Sigmoid colon (tissue), 7 donors: Measurements from ENCODE around the gene HOXA13. TPM values are rescaled to one million over a fixed set of nuclear protein-coding genes. Genes with fewer than 3 reads are reported as not detected.

Source experiments
- DNase-seq: peaks from one replicate; pipeline ENCODE4 v3.0.0-alpha.2; 2019
- H3K27ac ChIP-seq, 4 donors: fragments of 200-600 bp; sonication (generic); one replicate each; pipeline ENCODE4 v1.5.1; 2016 to 2019; ENCODE audit warnings: mild to moderate bottlenecking in 1 of 4
- H3K27me3 ChIP-seq, 3 donors: fragments of 200-600 bp; sonication (generic); one replicate each; pipeline ENCODE4 v1.5.1; 2019; ENCODE audit warnings: mild to moderate bottlenecking in 1 of 3
- H3K36me3 ChIP-seq, 4 donors: fragments of 200-600 bp; sonication (generic); one replicate each; pipeline ENCODE4 v1.5.1; 2016 to 2019
- H3K4me1 ChIP-seq, 4 donors: fragments of 200-600 bp; sonication (generic); one replicate each; pipeline ENCODE4 v1.5.1; 2017 to 2019
- H3K4me3 ChIP-seq, 4 donors: fragments of 200-600 bp; sonication (generic); one replicate each; pipeline ENCODE4 v1.5.1; 2017 to 2019; ENCODE audit warnings: mild to moderate bottlenecking in 2 of 4, moderate library complexity in 1 of 4
- H3K9me3 ChIP-seq, 4 donors: fragments of 200-600 bp in 3 of 4; sonication (generic) in 3 of 4; one replicate each; pipeline versions ENCODE4 v1.5.1 to v1.6.1; 2013 to 2019
- CTCF ChIP-seq, 4 experiments: fragments of 450-650 bp in 3 of 4; fragments of 200-600 bp in 1 of 4; IDR thresholded peaks; one replicate each; pipeline ENCODE4 v1.5.1; 2016 to 2019; ENCODE audit warnings: antibody characterized with exemption in 4 of 4, mild to moderate bottlenecking in 3 of 4, moderate library complexity in 2 of 4
- EP300 ChIP-seq, 4 donors: sonication (generic); formaldehyde crosslinking; IDR thresholded peaks; one replicate each; pipeline ENCODE4 v1.6.1; 2017; ENCODE audit warnings: antibody characterized with exemption in 4 of 4
- POLR2A ChIP-seq, 2 donors: fragments of 450-650 bp; IDR thresholded peaks; one replicate each; pipeline ENCODE4 v1.6.1; 2016; ENCODE audit warnings: antibody characterized with exemption in 2 of 2, mild to moderate bottlenecking in 2 of 2, moderate library complexity in 2 of 2
- POLR2AphosphoS5 ChIP-seq, 4 donors: sonication (generic); formaldehyde crosslinking; IDR thresholded peaks; one replicate each; pipeline ENCODE4 v1.6.1; 2017; ENCODE audit warnings: antibody characterized with exemption in 4 of 4
- WGBS, 2 donors: extraction: QIAGEN DNeasy Blood & Tissue Kit; methylation state at CpG; one replicate each; pipeline ENCODE4 v1.1.7; 2013; 5-methylcytosine and 5-hydroxymethylcytosine counted together
- intact Hi-C: fragments of 100-400 bp; cut with DNase I; formaldehyde crosslinking; loops from one replicate; pipeline ENCODE4 v1.15.1; 2023
- polyA plus RNA-seq, 3 donors: library from polyadenylated mRNA; stranded (reverse); fragments of 200-250 nt; gene quantifications; one replicate each; pipeline ENCODE4 v1.2.3, GENCODE V29; 2013
- total RNA-seq, 4 donors: library from RNA; depleted of rRNA; stranded (reverse); fragments of >200 nt; gene quantifications; one replicate each; pipeline ENCODE4 v1.1.0, GENCODE V29; 2016
- donor health status: healthy with polysubstance abuse.
- donor health status: Bipolar disorder and iron deficiency.
- donor health status: healthy.

HOXA13 gene
- total and polyA plus RNA-seq, 7 donors, result 9.4 to 35.3 (median 20.8) TPM

GRCh38 chr7:27237735-27238334 lies 37.9 kb upstream of the HOXA13 start:
- WGBS, 2 donors, result 90 to 91% methylated on average over 1 of the region's 1 CpG
- intact Hi-C loops, result no loop called here
- peaks cover 45 to 80% (median 75%) of the 10 kb centered on the region in 3 donors for H3K27me3 ChIP-seq

GRCh38 chr7:27235387-27236311 lies 35.8 kb upstream of the HOXA13 start:
- intact Hi-C loops, result no loop called here
- Histone ChIP-seq H3K27me3 (peaks cover 24 to 73% (median 53%) of the 10 kb centered on the region in 3 donors), H3K27ac (no peak overlapping the region), H3K4me3 (peak overlapping the region; percentile 27 to 52 (median 44)), H3K4me1 (peaks cover 0 to 31% (median 23%) of the 10 kb centered on the region in 4 donors), H3K9me3 (no peaks in the 10 kb centered on the region), H3K36me3 (no peaks in the 10 kb centered on the region)
- DNase-seq, result peak; percentile 74
- TF ChIP-seq EP300 (IDR thresholded peaks at IDR 0.05) (no peak), POLR2A (IDR thresholded peaks at IDR 0.05) (no peak), CTCF (IDR thresholded peaks at IDR 0.05) (peak in 3 of 4 experiments; percentile 14 to 21 (median 15)), POLR2AphosphoS5 (IDR thresholded peaks at IDR 0.05) (peak in 1 of 4 donors; percentile 8)
- WGBS, 2 donors, result 9 to 10% methylated on average over 66 of the region's 66 CpGs

More at GRCh38 chr7:27237735-27238334, 37.9 kb upstream of the HOXA13 start:
- Histone ChIP-seq H3K36me3 (no peaks in the 10 kb centered on the region), H3K4me3 (no peak overlapping the region), H3K9me3 (no peaks in the 10 kb centered on the region), H3K4me1 (peaks cover 0 to 41% (median 29%) of the 10 kb centered on the region in 4 donors), H3K27ac (no peak overlapping the region)
- DNase-seq, result no peak
- TF ChIP-seq POLR2A (IDR thresholded peaks at IDR 0.05) (no peak), EP300 (IDR thresholded peaks at IDR 0.05) (no peak), POLR2AphosphoS5 (IDR thresholded peaks at IDR 0.05) (no peak), CTCF (IDR thresholded peaks at IDR 0.05) (no peak)

- TF ChIP-seq POLR2A (IDR thresholded peaks at IDR 0.05), result no peak
- TF ChIP-seq CTCF (IDR thresholded peaks at IDR 0.05), result no peak
- TF ChIP-seq POLR2AphosphoS5 (IDR thresholded peaks at IDR 0.05), result no peak
- TF ChIP-seq EP300 (IDR thresholded peaks at IDR 0.05), result no peak
- Histone ChIP-seq H3K27me3 (peaks cover 8 to 44% (median 19%) of the 10 kb centered on the region in 3 donors), H3K4me1 (peaks cover 0 to 11% (median 2%) of the 10 kb centered on the region in 4 donors), H3K9me3 (no peaks in the 10 kb centered on the region), H3K36me3 (no peaks in the 10 kb centered on the region), H3K27ac (no peak overlapping the region), H3K4me3 (no peak overlapping the region)
- intact Hi-C loops, result no loop called here
- DNase-seq, result no peak
- WGBS, 2 donors, result 87 to 89% methylated on average over 4 of the region's 4 CpGs
Measured at GRCh38 chr7:27229448-27229847, 29.6 kb upstream of the HOXA13 start.

DNA sequence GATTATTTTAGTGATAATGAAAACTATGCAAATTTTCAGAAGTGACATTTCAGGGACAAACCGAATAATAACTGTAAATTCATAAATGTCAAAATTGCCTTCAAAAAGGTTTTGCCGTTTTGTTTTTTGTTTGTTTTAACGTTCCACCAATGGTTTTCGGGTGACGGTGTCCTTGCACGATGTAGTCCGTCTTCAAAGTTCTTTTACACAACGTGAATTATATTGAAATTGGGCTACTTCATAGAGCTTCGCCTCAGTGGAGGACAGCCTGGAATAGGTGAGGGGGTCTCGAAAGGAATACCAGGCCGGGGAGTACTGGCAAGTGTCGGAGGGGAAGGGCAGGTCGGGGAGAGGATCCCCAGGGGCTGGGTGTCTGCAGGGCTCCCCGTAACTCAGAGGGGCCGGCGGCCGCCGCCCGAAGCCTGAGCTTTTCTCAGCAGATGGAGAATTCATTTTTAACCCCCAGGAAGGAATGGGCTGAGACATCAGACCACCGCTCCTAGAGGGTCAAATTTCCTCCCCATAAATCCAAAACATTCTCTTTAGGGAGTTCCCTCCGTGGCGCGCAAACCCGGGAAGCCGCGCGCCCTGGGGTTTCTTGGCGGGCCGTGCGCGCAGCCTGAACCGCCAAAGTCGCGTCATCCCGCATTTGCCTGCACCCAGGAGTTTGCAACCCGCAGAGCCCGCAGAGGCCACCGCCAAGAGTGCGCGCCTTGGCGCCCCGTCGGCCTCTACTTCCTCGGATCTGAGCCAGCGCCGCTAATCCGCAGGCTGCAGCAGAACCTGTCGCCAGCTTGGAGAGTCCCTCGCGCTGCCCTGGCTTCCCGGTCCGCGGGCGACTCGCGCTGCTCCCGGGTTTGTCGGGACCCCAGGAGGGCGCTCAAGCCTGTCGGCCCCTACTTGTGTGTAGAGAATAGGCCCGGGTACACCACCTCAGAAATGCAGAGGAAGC lies 25.4 kb upstream of the HOXA13 start:
- H3K4me1 ChIP-seq, result peaks cover 0 to 11% (median 2%) of the 10 kb centered on the region in 4 donors
- TF ChIP-seq EP300 (IDR thresholded peaks at IDR 0.05) (no peak), POLR2A (IDR thresholded peaks at IDR 0.05) (no peak), POLR2AphosphoS5 (IDR thresholded peaks at IDR 0.05) (no peak)
- 11 to 15% methylated on average over 61 of the region's 61 CpGs for WGBS, 2 donors
- no peaks in the 10 kb centered on the region for H3K9me3 ChIP-seq
- peak; percentile 54 for DNase-seq
- H3K27me3 ChIP-seq, result peaks cover 13 to 68% (median 40%) of the 10 kb centered on the region in 3 donors
- intact Hi-C loops, result no loop called here
- H3K4me3 ChIP-seq, result no peak overlapping the region
- H3K36me3 ChIP-seq, result no peaks in the 10 kb centered on the region
- H3K27ac ChIP-seq, result no peak overlapping the region
